Measurements from ENCODE around the gene ZHX3.

DNA sequence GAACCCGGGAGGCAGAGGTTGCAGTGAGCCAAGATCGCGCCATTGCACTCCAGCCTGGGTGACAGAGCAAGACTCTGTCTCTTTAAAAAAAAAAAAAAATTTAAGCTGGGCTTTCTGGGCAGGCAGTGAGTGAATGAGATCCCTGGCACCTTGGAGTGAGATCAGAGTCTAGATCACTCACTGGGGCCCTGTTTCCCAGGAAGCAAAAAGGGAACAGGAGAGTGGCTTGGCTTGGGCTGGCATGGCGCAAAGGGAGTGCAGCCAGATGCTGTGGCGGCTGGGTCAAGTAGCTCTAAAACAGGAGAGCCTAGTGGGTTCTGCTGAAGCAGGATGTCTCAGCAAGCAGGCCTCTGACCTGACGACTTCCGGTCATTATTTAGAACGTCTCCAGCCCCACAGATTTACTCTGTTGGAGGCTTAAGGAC lies 169.8 kb downstream of the ZHX3 start:
- TF ChIP-seq, protein P1, sequence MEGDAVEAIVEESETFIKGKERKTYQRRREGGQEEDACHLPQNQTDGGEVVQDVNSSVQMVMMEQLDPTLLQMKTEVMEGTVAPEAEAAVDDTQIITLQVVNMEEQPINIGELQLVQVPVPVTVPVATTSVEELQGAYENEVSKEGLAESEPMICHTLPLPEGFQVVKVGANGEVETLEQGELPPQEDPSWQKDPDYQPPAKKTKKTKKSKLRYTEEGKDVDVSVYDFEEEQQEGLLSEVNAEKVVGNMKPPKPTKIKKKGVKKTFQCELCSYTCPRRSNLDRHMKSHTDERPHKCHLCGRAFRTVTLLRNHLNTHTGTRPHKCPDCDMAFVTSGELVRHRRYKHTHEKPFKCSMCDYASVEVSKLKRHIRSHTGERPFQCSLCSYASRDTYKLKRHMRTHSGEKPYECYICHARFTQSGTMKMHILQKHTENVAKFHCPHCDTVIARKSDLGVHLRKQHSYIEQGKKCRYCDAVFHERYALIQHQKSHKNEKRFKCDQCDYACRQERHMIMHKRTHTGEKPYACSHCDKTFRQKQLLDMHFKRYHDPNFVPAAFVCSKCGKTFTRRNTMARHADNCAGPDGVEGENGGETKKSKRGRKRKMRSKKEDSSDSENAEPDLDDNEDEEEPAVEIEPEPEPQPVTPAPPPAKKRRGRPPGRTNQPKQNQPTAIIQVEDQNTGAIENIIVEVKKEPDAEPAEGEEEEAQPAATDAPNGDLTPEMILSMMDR (conservative IDR thresholded peaks at IDR 0.05; ENCODE audit: low read length) = no peak
- no peak for TF ChIP-seq EZH2phosphoT487 (IDR thresholded peaks at IDR 0.05; ENCODE audit: borderline replicate concordance)
